Spleen (tissue), 11 donors: ENCODE results near the gene INPP1. TPM values are rescaled to one million over a fixed set of nuclear protein-coding genes. Genes with fewer than 3 reads are reported as not detected.

Source experiments
- DNase-seq: peaks from one replicate; pipeline ENCODE4 v3.0.0-alpha.2; 2020
- H3K27ac ChIP-seq, 8 donors: fragments of 200-600 bp; sonication (generic) in 7 of 8; 1 replicate in 4 of 8; 2 replicates in 4 of 8; pipeline versions ENCODE4 v1.5.0 to v1.8.0; 2016 to 2021; ENCODE audit warnings: inconsistent platforms in 4 of 8, mild to moderate bottlenecking in 4 of 8, moderate library complexity in 1 of 8
- H3K27me3 ChIP-seq, 7 donors: fragments of 200-600 bp; sonication (generic) in 6 of 7; replicated peaks in 1 of 7; 1 replicate in 4 of 7; 2 replicates in 3 of 7; pipeline versions ENCODE4 v1.5.0 to v1.8.0; 2016 to 2021; ENCODE audit warnings: inconsistent platforms in 3 of 7, mild to moderate bottlenecking in 1 of 7
- H3K36me3 ChIP-seq, 6 donors: fragments of 200-600 bp; sonication (generic) in 5 of 6; 1 replicate in 4 of 6; 2 replicates in 2 of 6; pipeline versions ENCODE4 v1.5.0 to v1.8.0; 2016 to 2021; ENCODE audit warnings: inconsistent platforms in 2 of 6
- H3K4me1 ChIP-seq, 6 donors: fragments of 200-600 bp; sonication (generic) in 5 of 6; 1 replicate in 3 of 6; 2 replicates in 3 of 6; pipeline versions ENCODE4 v1.5.0 to v1.8.0; 2016 to 2021; ENCODE audit warnings: inconsistent platforms in 3 of 6
- H3K4me3 ChIP-seq, 8 donors: fragments of 200-600 bp; sonication (generic) in 7 of 8; 1 replicate in 4 of 8; 2 replicates in 4 of 8; pipeline versions ENCODE4 v1.5.0 to v1.8.0; 2016 to 2021; ENCODE audit warnings: inconsistent platforms in 4 of 8, mild to moderate bottlenecking in 4 of 8, moderate library complexity in 2 of 8
- H3K9me3 ChIP-seq, 8 donors: fragments of 200-600 bp; sonication (generic) in 7 of 8; 1 replicate in 4 of 8; 2 replicates in 4 of 8; pipeline versions ENCODE4 v1.5.0 to v1.8.0; 2016 to 2021; ENCODE audit warnings: inconsistent platforms in 4 of 8
- POLR2A ChIP-seq, 3 donors: fragments of 450-650 bp; IDR thresholded peaks; one replicate each; pipeline ENCODE4 v1.5.1; 2017; ENCODE audit warnings: antibody characterized with exemption in 3 of 3, mild to moderate bottlenecking in 1 of 3
- POLR2AphosphoS5 ChIP-seq, 3 donors: sonication (generic); formaldehyde crosslinking; IDR thresholded peaks; one replicate each; pipeline ENCODE4 v1.5.1; 2017; ENCODE audit warnings: antibody characterized with exemption in 3 of 3
- WGBS, 5 donors: extraction: QIAGEN DNeasy Blood & Tissue Kit in 3 of 5; methylation state at CpG; one replicate each; pipeline versions ENCODE4 v1.1.5 to v1.1.7; 2013 to 2018; 5-methylcytosine and 5-hydroxymethylcytosine counted together
- intact Hi-C: fragments of 100-400 bp; cut with DNase I; formaldehyde crosslinking; loops from one replicate; pipeline ENCODE4 v1.15.0; 2023; ENCODE audit warnings: low total_unique reads
- polyA plus RNA-seq, 3 donors: library from polyadenylated mRNA; stranded (reverse); fragments of 200-250 nt; gene quantifications; one replicate each; pipeline ENCODE4 v1.2.1, GENCODE V29; 2013
- total RNA-seq, 7 donors: library from RNA; depleted of rRNA in 3 of 7; stranded (reverse); fragments of >200 nt in 3 of 7; fragmentation: NEBNext Ultra II Directional in 4 of 7; extraction: Animal tissue kit (Norgen Biotek cat#: 25700) in 4 of 7; gene quantifications; one replicate each; pipeline versions ENCODE4 v1.1.0 to v1.2.1, GENCODE V29; 2016 to 2021
- TF ChIP-seq, protein P1 (sequence below), 11 experiments: fragments of 200-600 bp in 7 of 11; fragments of 450-650 bp in 4 of 11; sonication (generic) in 4 of 11; IDR thresholded peaks in 8 of 11; conservative IDR thresholded peaks in 3 of 11; 1 replicate in 7 of 11; 2 replicates in 4 of 11; pipeline versions ENCODE4 v1.4.0 to v1.8.0; 2016 to 2021; ENCODE audit warnings: antibody characterized with exemption in 11 of 11, inconsistent platforms in 4 of 11, mild to moderate bottlenecking in 1 of 11
- donor health status: healthy with polysubstance abuse.
- donor health status: DM: no; HTN: no; CAD: no; lungs with moderate emphysema.
- donor health status: DM: no; HTN: no; CAD: no.
- donor health status: Bipolar disorder and iron deficiency.
- donor health status: healthy.
- donor health status: DM: no; HTN: no; CAD: no.
- donor health status: DM: yes; HTN: yes; CAD: no.

Gene INPP1
- total and polyA plus RNA-seq, 10 donors: 11.6 to 52.1 (median 27.8) TPM

DNA sequence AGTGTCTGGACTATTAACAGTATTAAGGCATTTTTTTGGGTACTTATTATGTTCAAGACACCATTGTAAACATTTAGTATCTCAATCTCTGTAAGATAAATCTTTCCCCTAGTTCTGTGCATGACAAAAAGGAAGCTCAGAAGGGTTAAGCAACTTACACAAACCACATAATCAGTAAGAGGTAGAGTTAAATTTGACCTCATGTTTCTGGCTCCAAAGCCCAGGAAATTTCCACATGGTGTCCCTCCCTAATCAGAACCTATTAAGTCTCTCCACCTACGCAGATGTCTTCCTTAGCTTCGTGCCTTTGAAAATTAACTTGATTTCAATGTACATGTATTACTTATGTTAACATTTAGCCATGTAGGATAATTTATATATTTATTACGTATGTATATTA is 66.8 kb downstream of the INPP1 start:
- Histone ChIP-seq H3K4me1 (peaks cover 8 to 76% (median 55%) of the 10 kb centered on the region in 6 donors), H3K4me3 (peak overlapping the region in 2 of 8 donors; percentile 75 to 82), H3K27ac (peak overlapping the region in 2 of 8 donors; percentile 16 to 96), H3K27me3 (peaks cover 0 to 7% (median 0%) of the 10 kb centered on the region in 7 donors), H3K36me3 (no peaks in the 10 kb centered on the region), H3K9me3 (no peaks in the 10 kb centered on the region)
- no peak for DNase-seq
- intact Hi-C loops: no loop called here
- 50 to 78% (median 65%) methylated on average over 3 of the region's 3 CpGs for whole genome bisulfite sequencing, 5 donors
- TF ChIP-seq POLR2AphosphoS5 (IDR thresholded peaks at IDR 0.05) (no peak), POLR2A (IDR thresholded peaks at IDR 0.05) (no peak)
- TF ChIP-seq, protein P1, sequence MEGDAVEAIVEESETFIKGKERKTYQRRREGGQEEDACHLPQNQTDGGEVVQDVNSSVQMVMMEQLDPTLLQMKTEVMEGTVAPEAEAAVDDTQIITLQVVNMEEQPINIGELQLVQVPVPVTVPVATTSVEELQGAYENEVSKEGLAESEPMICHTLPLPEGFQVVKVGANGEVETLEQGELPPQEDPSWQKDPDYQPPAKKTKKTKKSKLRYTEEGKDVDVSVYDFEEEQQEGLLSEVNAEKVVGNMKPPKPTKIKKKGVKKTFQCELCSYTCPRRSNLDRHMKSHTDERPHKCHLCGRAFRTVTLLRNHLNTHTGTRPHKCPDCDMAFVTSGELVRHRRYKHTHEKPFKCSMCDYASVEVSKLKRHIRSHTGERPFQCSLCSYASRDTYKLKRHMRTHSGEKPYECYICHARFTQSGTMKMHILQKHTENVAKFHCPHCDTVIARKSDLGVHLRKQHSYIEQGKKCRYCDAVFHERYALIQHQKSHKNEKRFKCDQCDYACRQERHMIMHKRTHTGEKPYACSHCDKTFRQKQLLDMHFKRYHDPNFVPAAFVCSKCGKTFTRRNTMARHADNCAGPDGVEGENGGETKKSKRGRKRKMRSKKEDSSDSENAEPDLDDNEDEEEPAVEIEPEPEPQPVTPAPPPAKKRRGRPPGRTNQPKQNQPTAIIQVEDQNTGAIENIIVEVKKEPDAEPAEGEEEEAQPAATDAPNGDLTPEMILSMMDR (IDR thresholded peaks at IDR 0.05 in 8 of 11, conservative IDR thresholded peaks at IDR 0.05 in 3 of 11): no peak

DNA sequence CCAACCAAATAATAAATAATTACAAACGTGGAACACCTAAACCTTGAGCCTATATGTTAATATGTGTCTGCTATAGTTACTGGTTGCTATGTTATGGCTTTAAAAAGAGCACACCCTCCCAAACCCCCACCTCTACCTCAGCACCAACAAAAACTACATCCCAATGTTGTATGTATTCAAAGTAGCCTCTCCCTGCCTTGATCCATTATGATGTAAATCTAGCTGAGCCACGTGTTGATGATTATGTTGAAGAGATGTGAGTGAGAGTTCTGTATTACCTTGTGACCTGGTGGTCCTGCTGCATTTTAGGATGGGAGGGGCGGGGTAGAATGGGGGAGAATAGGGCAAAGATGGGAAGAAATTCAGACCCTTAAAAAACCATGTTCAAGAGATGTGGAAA is 69.6 kb downstream of the INPP1 start:
- TF ChIP-seq POLR2AphosphoS5 (IDR thresholded peaks at IDR 0.05) (no peak), POLR2A (IDR thresholded peaks at IDR 0.05) (no peak)
- TF ChIP-seq, protein P1 (IDR thresholded peaks at IDR 0.05 in 8 of 11, conservative IDR thresholded peaks at IDR 0.05 in 3 of 11): no peak
- Histone ChIP-seq H3K27me3 (peaks cover 0 to 1% (median 0%) of the 10 kb centered on the region in 7 donors), H3K4me1 (peaks cover 12 to 92% (median 70%) of the 10 kb centered on the region in 6 donors), H3K27ac (peak overlapping the region in 5 of 8 donors; percentile 29 to 62 (median 45)), H3K9me3 (no peaks in the 10 kb centered on the region), H3K36me3 (no peaks in the 10 kb centered on the region), H3K4me3 (no peak overlapping the region)
- intact Hi-C loops: no loop called here
- 66 to 77% (median 71%) methylated on average over 3 of the region's 3 CpGs for WGBS, 5 donors
- DNase-seq: no peak

DNA sequence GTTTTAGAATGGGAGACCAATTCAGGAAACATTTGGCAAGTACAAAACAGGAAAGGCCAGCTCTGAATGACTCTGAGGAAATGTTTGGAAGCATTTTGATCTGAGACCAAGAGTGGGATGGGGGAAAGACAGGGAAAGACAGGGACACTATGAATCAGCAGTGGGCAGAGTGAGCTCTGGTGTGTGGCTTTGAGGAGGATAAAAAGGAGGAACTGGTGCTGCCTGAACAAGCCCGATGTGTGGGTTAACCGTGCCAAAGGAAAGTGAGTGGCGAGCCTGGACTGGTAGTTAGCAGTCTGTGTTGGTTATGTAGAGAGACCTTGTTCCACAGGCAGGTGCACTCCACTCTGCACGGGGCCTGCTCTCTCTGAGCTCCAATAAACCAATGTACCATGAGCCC is 70.0 kb downstream of the INPP1 start:
- no peaks in the 10 kb centered on the region for H3K9me3 ChIP-seq
- no peaks in the 10 kb centered on the region for H3K36me3 ChIP-seq
- no peaks in the 10 kb centered on the region for H3K27me3 ChIP-seq
- H3K27ac ChIP-seq: peak overlapping the region in 6 of 8 donors; percentile 29 to 62 (median 40)
- peaks cover 12 to 96% (median 72%) of the 10 kb centered on the region in 6 donors for H3K4me1 ChIP-seq
- no peak overlapping the region for H3K4me3 ChIP-seq
- WGBS, 5 donors: 27 to 45% (median 35%) methylated on average over 4 of the region's 4 CpGs
- TF ChIP-seq POLR2AphosphoS5 (IDR thresholded peaks at IDR 0.05): no peak
- TF ChIP-seq, protein P1 (IDR thresholded peaks at IDR 0.05 in 8 of 11, conservative IDR thresholded peaks at IDR 0.05 in 3 of 11): no peak
- no peak for TF ChIP-seq POLR2A (IDR thresholded peaks at IDR 0.05)
- intact Hi-C loops: no loop called here
- DNase-seq: no peak

DNA sequence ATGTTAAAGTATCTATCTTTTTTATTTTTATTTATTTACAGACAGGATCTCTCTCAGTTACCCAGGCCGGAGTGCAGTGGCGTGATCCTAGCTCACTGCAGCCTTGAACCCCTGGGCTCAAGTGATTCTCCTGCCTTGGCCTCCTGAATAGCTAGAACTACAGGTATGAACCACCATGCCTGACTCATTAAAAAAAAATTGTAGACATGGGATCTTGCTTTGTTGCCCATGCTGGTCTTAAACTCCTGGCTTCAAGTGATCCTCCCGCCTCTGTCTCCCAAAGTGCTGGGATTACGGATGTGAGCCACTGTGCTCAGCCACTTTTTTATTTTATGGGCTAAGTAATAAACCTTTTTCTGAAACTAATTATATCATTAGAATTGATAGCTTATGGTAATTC is 71.9 kb downstream of the INPP1 start:
- WGBS, 5 donors: 94 to 97% (median 95%) methylated on average over 4 of the region's 4 CpGs
- DNase-seq: no peak
- Histone ChIP-seq H3K4me1 (peaks cover 4 to 99% (median 62%) of the 10 kb centered on the region in 6 donors), H3K36me3 (peaks cover 0 to 6% (median 0%) of the 10 kb centered on the region in 6 donors), H3K9me3 (no peaks in the 10 kb centered on the region), H3K27ac (peak overlapping the region; percentile 55 to 78 (median 68)), H3K27me3 (no peaks in the 10 kb centered on the region), H3K4me3 (no peak overlapping the region)
- TF ChIP-seq, protein P1 (IDR thresholded peaks at IDR 0.05 in 8 of 11, conservative IDR thresholded peaks at IDR 0.05 in 3 of 11): no peak
- TF ChIP-seq POLR2A (IDR thresholded peaks at IDR 0.05) (no peak), POLR2AphosphoS5 (IDR thresholded peaks at IDR 0.05) (no peak)
- intact Hi-C loops: no loop called here
